Measurements from ENCODE around the gene MED27.

GRCh38 chr9:131997076-131997475 is 82.6 kb downstream of the MED27 start:
- TF ChIP-seq CTCF (IDR thresholded peaks at IDR 0.05; ENCODE audit: poor library complexity) (no peak), EZH2phosphoT487 (IDR thresholded peaks at IDR 0.05; ENCODE audit: low read depth, severe bottlenecking, unreplicated experiment) (no peak)

Measured in hepatocyte (in vitro differentiated cells).